GM19035 (cell line): ENCODE results near the gene IRX3.

Source experiments
- ATAC-seq: cut with Tn5 transposase; IDR thresholded peaks from one replicate; pipeline ENCODE4 v1.9.1; 2021; ENCODE audit not compliant: unreplicated experiment

The IRX3 gene

GRCh38 chr16:54240271-54241129 is 46.1 kb downstream of the IRX3 start:
- no peak for ATAC-seq

- ATAC-seq = no peak
Observed at GRCh38 chr16:54239456-54239855, 47.1 kb downstream of the IRX3 start.

- no peak for ATAC-seq
Observed at GRCh38 chr16:54236773-54237172, 49.8 kb downstream of the IRX3 start.

- no peak for ATAC-seq
Observed at GRCh38 chr16:54233615-54234014, 53.0 kb downstream of the IRX3 start.
